ENCODE results near the gene TINAG.

GRCh38 chr6:54377776-54378175, 69.5 kb downstream of the TINAG start:
- TF ChIP-seq POLR2AphosphoS5 (IDR thresholded peaks at IDR 0.05) (no peak), CTCF (IDR thresholded peaks at IDR 0.05) (no peak), POLR2A (IDR thresholded peaks at IDR 0.05) (no peak), EP300 (IDR thresholded peaks at IDR 0.05) (no peak)

Data from suprapubic skin (tissue), 4 donors.